HS-5 (cell line): ENCODE measurements around the gene ELMO3.

Experiments used
- DNase-seq: peaks from one replicate; pipeline ENCODE4 v3.0.0-alpha.2; 2012; ENCODE audit warnings: low read depth

The ELMO3 gene

GRCh38 chr16:67243481-67243880 is 44.5 kb downstream of the ELMO3 start:
- DNase-seq, result no peak

GRCh38 chr16:67244387-67245185 is 45.7 kb downstream of the ELMO3 start:
- DNase-seq, result peak; percentile 88

- DNase-seq, result no peak
Observed at GRCh38 chr16:67245186-67245585, 46.3 kb downstream of the ELMO3 start.

GRCh38 chr16:67245674-67246080 is 46.7 kb downstream of the ELMO3 start:
- no peak for DNase-seq

GRCh38 chr16:67246081-67246755 is 47.3 kb downstream of the ELMO3 start:
- DNase-seq, result no peak

- no peak for DNase-seq
Observed at GRCh38 chr16:67246756-67247191, 47.8 kb downstream of the ELMO3 start.

- peak; percentile 80 for DNase-seq
Observed at GRCh38 chr16:67247192-67248072, 48.5 kb downstream of the ELMO3 start, which contains the start of gene FHOD1. Gene FHOD1, minus strand, starts transcription at chr16:67247481. Its CDS starts 71 bp downstream, at chr16:67247410.

GRCh38 chr16:67248073-67248400 is 49.1 kb downstream of the ELMO3 start:
- no peak for DNase-seq

- no peak for DNase-seq
Observed at GRCh38 chr16:67248401-67249177, 49.7 kb downstream of the ELMO3 start, which contains the start of gene SLC9A5. Gene SLC9A5, plus strand, starts transcription at chr16:67248979. Its CDS starts 36 bp downstream, at chr16:67249015.

- no peak for DNase-seq
Observed at GRCh38 chr16:67249178-67250044, 50.5 kb downstream of the ELMO3 start.

- DNase-seq, result no peak
Observed at GRCh38 chr16:67250045-67250327, 51.1 kb downstream of the ELMO3 start.

- no peak for DNase-seq
Observed at GRCh38 chr16:67252609-67253497, 53.9 kb downstream of the ELMO3 start.
